NCI-H446 treated with DMSO at 0.1 percent for 48 hours (cell line): ENCODE results near the gene WFDC13.
"Not testable (repeated sequence)": the region's sequence is repeated elsewhere in the genome, so short reads cannot be mapped to it uniquely, and the experiment has no call there.

Experiments used
- DNase-seq: peaks from one replicate; lab custom pipeline; 2025; lab: John Stamatoyannopoulos, UW

Gene WFDC13

GRCh38 chr20:45701873-45702272 is at the start of gene WFDC13:
Gene WFDC13, plus strand, starts transcription at chr20:45702038. Its CDS starts 86 bp downstream, at chr20:45702124.
- no peak for DNase-seq

GRCh38 chr20:45657038-45657437 is 44.8 kb upstream of the WFDC13 start:
- not testable (repeated sequence) for DNase-seq

DNA sequence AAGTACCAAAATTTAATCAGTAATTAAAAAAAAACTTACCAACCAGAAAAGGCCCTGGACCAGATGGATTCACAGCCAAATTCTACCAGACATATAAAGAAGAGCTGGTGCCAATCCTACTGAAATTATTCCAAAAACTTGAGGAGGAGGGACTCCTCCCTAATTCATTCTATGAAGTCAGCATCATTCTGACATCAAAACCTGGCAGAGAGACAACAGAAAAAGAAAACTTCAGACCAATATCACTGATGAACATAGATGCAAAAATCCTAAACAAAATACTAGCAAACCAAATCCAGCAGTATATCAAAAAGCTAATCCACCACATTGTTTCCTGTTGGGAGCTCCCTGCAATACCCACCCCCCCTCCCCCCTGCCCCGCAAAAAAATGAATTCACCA is 31.7 kb upstream of the WFDC13 start, which contains the start of gene WFDC11:
TSS of gene WFDC11 (minus strand) at position 101 of the 400 bp plus-strand sequence. CDS start 19,639 bp downstream, outside the sequence.
- DNase-seq, result no peak

DNA sequence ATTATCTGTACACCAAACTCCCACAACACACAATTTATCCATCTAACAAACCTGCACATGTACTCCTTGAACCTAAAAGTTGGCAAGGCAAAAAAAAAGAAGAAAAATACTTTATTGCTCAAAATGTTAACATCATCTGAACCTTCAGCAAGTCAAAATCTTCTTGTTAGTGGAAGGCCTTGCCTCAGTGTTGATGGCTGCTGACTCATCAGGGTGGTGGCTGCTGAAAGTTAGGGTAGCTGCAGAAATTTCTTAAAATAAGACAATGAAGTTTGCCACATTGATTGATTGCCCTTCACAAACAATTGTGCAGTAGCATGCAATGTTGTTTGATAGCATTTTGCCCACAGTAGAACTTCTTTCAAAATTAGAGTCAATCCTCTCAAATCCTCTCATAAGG is 29.1 kb upstream of the WFDC13 start:
- no peak for DNase-seq

- no peak for DNase-seq
These were observed 22.2 kb upstream of the WFDC13 start for GRCh38 chr20:45679650-45680049.

GRCh38 chr20:45685896-45686295 is 15.9 kb upstream of the WFDC13 start:
- no peak for DNase-seq

- not testable (repeated sequence) for DNase-seq
These were observed 8.5 kb upstream of the WFDC13 start for GRCh38 chr20:45693346-45693745.

DNA sequence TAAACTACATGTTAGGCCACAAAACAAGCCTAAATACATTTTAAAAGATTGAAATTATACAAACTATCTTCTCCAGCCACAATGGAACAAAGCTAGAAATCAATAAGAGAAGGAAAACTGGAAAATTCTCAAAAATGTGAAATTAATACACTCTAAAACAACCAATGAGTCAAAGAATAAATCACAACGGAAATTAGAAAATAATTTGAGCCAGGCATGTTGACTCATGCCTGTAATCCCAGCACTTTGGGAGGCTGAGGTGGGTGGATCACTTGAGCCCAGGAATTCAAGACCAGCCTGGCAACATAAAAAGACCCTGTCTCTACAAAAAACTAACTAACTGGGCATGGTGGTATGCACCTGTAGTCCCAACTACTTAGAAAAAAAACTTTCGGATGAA is 6.3 kb upstream of the WFDC13 start:
- no peak for DNase-seq

- DNase-seq, result no peak
These were observed 734 bp upstream of the WFDC13 start for GRCh38 chr20:45701104-45701503.

DNA sequence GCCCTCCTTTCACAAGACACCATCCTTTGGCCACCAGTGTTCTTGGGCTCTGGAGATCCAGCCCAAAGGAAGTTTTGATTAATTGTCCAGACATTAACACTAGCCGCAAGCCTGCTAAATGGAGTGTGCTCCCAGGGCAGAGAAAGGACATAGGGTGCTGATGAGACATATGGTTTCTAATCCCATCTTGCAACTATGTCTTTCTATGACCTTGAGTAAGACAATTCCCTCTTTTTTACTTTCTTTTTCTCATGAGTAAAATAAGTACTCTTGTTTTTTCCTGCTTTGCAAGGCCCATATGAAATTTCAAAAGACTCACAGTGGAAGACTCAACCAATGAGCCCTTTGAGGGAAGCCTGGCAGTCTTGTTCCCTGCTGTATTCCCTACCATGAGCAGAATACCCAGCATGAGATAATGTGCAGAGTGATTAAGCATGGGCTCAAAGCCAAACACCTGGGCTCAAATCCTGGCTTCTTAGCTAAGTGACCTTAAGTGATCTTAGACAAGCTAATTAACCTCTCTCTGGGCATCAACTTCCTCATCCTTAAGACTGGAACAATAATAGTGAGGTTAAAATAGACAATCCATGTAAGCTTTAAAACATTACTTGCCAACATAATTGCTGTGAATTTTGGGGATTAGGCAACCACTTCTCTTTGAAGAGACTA is 3.3 kb downstream of the WFDC13 start, which contains the start of gene WFDC10B:
TSS of gene WFDC10B (minus strand) at position 51 of the 669 bp plus-strand sequence. CDS start 19,027 bp downstream, outside the sequence.
- no peak for DNase-seq

- not testable (repeated sequence) for DNase-seq
These were observed 14.4 kb downstream of the WFDC13 start for GRCh38 chr20:45716141-45716688.

DNA sequence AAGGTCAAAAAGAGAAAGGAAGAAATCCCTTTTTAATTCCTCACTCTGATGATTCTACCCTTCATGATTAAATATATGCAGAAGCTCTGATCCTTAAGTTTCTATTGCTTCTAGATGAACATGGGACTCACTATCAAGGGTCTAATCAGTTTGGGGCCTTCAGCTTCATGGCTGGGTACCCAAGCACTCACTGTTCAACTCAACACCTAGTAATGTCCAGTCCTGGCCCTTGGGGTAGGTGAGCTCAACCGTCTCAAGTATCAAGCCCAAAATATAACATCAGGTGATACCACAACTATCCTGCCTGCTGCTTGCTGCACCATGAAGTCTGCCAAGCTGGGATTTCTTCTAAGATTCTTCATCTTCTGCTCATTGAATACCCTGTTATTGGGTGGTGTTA is 20.2 kb downstream of the WFDC13 start, which contains the start of gene SPINT4:
TSS of gene SPINT4 (plus strand) at position 301 of the 400 bp plus-strand sequence. CDS start at position 322, 21 bp downstream.
- DNase-seq, result no peak

GRCh38 chr20:45725134-45725533 is 23.3 kb downstream of the WFDC13 start:
- no peak for DNase-seq

DNA sequence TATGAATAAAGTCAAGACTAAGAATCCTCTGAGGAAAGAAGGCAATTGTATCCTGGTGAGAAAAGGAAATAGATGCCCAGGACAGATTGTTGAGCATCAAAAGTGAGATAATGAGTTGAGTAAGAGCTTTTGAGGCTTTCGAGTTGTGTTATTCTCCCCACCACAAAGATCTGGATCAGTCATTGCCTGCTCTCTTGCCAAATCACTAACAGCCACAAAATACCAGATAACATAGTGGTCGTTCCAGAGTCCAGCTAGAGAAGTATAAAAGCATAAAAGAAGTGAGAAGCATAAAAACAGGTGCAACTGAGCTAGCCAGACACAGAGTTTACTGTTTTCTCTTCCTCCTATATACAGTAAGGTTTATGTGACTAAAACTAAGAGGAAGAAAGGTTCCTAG is 25.2 kb downstream of the WFDC13 start:
- no peak for DNase-seq

GRCh38 chr20:45732199-45732598 is 30.4 kb downstream of the WFDC13 start:
- no peak for DNase-seq

DNA sequence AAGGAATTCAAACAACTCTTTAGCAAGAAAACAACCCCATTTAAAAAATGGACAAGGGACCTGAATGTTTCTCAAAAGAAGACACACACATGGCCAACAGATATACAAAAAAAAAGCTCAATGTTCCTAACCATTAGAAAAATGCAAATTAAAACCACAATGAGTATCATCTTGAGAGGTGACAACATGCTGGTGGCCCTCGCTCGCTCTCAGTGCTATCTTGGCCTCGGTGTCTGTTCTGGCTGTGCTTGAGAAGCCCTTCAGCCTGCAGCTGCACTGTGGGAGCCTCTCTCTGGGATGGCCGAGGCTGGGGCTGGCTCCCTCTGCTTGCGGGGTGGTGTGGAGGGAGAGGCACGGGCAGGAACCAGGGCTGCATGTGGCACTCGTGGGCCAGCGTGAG is 33.7 kb downstream of the WFDC13 start:
- DNase-seq, result no peak

- DNase-seq, result no peak
These were observed 34.1 kb downstream of the WFDC13 start for GRCh38 chr20:45735988-45736387.

DNA sequence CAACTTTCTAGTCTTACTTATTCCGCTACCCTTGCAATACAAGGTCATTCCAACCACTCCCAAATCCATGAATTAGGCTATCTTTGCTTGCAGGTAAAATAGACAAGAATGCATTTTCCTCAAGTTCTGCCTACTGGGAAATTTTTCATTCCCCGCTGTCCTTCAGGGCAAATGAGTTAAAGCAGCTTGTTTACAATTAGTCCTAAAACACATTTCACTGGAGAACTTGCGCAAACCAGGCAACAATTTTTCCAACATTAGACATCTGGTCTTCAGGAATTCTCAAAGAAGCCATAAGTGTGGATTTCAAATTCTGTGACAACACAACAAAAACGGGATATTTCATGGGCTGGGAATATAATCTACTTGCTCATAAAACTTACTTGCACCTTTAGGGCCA is 40.8 kb downstream of the WFDC13 start:
- DNase-seq, result no peak

DNA sequence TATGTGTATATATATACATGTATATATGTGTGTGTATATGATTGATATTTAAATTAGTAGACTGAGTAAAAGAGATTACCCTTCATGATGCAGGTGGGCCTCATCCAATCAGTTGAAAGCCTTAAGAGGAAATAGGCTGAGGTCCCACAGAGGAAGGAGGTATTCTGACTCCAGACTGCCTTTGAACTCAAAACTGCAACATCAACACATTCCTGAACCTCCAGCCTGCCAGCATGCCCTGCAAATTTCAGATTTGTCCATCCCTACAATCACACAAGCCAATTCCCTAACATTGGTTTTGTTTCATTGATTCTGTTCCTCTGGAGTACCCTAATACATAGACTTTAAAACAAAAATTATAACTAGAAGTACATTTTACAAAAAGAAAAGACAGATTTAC is 43.2 kb downstream of the WFDC13 start:
- DNase-seq, result no peak

DNA sequence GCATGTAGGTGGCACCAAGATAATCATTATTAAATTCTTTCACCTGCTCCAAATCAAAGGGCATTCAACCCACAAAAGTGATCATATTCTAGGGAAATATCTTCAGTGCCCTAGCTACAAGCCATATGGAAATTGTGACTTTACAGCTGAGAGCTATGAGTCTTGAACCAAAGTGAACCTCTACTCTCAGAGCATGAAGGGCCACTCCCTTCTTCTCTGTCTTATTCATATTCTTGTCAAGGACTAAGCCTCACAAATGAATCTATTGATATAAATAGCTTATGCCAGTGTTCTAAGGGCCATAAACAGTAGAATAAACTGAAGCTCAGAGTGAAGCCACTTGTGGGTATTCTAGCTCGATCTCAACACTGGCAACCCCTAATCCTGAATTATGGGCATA is 49.9 kb downstream of the WFDC13 start:
- no peak for DNase-seq

DNA sequence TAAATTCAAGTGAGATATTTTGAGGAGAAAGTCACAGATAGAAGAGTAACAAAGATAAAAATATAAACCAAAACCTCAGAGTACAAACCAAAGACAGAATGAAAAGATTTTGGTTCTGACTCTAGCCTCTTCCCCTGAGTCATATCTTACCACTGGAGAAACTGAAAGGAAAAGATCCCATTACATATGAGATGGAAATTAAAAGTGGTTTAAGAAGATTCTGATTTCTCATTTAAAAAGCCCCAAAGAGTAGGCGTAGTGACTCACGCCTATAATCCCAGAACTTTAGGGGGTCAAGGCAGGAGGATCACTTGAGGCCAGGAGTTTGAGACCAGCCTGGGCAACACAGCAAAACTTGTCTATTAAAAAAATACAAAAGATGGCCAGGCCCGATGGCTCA is 50.9 kb downstream of the WFDC13 start:
- DNase-seq, result no peak

- no peak for DNase-seq
These were observed 56.3 kb downstream of the WFDC13 start for GRCh38 chr20:45758096-45758495.
